DOHH2 (cell line): Measurements from ENCODE around the gene FOXI1.

ENCODE experiments used
- H3F3A ChIP-seq: fragments of 200-600 bp; sonication (generic), shearing (Covaris generic); 2 replicates; pipeline ENCODE4 v1.6.0; 2016; ENCODE audit warnings: antibody characterized with exemption, mild to moderate bottlenecking; ENCODE audit not compliant: control insufficient read depth, insufficient read depth
- H3K27ac ChIP-seq: fragments of 200-600 bp; sonication (generic); 2 replicates; pipeline ENCODE4 v1.5.1; 2014; ENCODE audit warnings: low read depth, mild to moderate bottlenecking, low read length, moderate library complexity
- H3K27me3 ChIP-seq: fragments of 200-600 bp; sonication (generic); 2 replicates; pipeline ENCODE4 v1.6.1; 2014; ENCODE audit warnings: mild to moderate bottlenecking, low read length, mixed read lengths; ENCODE audit not compliant: control insufficient read depth
- H3K36me3 ChIP-seq: fragments of 200-600 bp; sonication (generic); 2 replicates; pipeline ENCODE4 v1.6.1; 2014; ENCODE audit warnings: mild to moderate bottlenecking, low read length, moderate library complexity, mixed read lengths; ENCODE audit not compliant: control insufficient read depth
- H3K4me1 ChIP-seq: fragments of 200-600 bp; sonication (generic); 2 replicates; pipeline ENCODE4 v1.6.1; 2014; ENCODE audit warnings: mild to moderate bottlenecking, low read length, mixed read lengths; ENCODE audit not compliant: control insufficient read depth
- H3K4me2 ChIP-seq: fragments of 200-600 bp; sonication (generic); 2 replicates; pipeline ENCODE4 v1.6.0; 2014; ENCODE audit warnings: mild to moderate bottlenecking, low read length, moderate library complexity
- H3K4me3 ChIP-seq: fragments of 200-600 bp; sonication (generic); 2 replicates; pipeline ENCODE4 v1.5.1; 2014; ENCODE audit warnings: mild to moderate bottlenecking, low read length, mixed read lengths
- H3K79me2 ChIP-seq: fragments of 200-600 bp; sonication (generic); 2 replicates; pipeline ENCODE4 v1.6.1; 2014; ENCODE audit warnings: mild to moderate bottlenecking, low read length, mixed read lengths; ENCODE audit not compliant: control insufficient read depth
- H3K9me2 ChIP-seq: fragments of 200-600 bp; sonication (generic); replicated peaks from 2 replicates; pipeline ENCODE4 v1.6.1; 2014; ENCODE audit warnings: mild to moderate bottlenecking, low read length, mixed read lengths; ENCODE audit not compliant: control insufficient read depth
- H3K9me3 ChIP-seq: fragments of 200-600 bp; sonication (generic); 2 replicates; pipeline ENCODE4 v1.6.1; 2014; ENCODE audit warnings: antibody characterized with exemption, low read length, mixed read lengths; ENCODE audit not compliant: control insufficient read depth, insufficient read depth
- H4K20me1 ChIP-seq: fragments of 200-600 bp; sonication (generic); 2 replicates; pipeline ENCODE4 v1.6.0; 2014; ENCODE audit warnings: low read depth, mild to moderate bottlenecking, antibody characterized with exemption, low read length, moderate library complexity; ENCODE audit not compliant: control insufficient read depth, insufficient read depth
- EZH2phosphoT487 ChIP-seq: fragments of 200-600 bp; sonication (generic); IDR thresholded peaks from 2 replicates; pipeline ENCODE4 v1.6.1; 2017; ENCODE audit warnings: borderline replicate concordance, mild to moderate bottlenecking, antibody characterized with exemption, low read length, moderate library complexity, mixed read lengths
- TF ChIP-seq, protein P1 (sequence below): fragments of 200-600 bp; sonication (generic); IDR thresholded peaks from one replicate; pipeline ENCODE4 v1.5.1; 2014; ENCODE audit warnings: antibody characterized with exemption, mild to moderate bottlenecking, low read depth, low read length; ENCODE audit not compliant: poor library complexity, severe bottlenecking

Gene FOXI1

DNA sequence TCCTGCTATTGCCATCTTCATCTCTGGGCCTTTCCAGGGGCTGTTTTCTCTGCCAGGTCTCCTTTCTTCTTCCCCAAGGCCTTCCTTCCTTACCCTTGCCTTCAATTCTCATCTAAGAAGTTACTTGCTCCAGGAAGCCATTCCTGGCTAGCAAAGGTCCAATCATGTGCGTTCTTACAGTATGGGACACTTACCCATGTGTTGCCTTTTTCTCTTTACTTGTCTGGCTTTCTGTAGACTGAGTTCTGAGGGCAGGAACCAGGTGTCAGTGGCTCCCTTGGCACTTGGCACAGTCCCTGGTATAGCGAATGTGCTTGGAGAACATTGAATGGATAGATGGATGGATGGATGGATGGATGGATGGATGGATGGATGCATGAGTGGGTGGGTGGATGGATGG lies 10.2 kb downstream of the FOXI1 start:
- Histone ChIP-seq H3K36me3 (no peaks in the 10 kb centered on the region), H3K27ac (no peak overlapping the region), H3K4me3 (no peak overlapping the region), H3K4me1 (no peaks in the 10 kb centered on the region), H3K4me2 (no peak overlapping the region), H3F3A (no peaks in the 10 kb centered on the region), H3K9me2 (no peaks in the 10 kb centered on the region), H3K9me3 (no peaks in the 10 kb centered on the region), H3K27me3 (no peaks in the 10 kb centered on the region), H4K20me1 (no peaks in the 10 kb centered on the region), H3K79me2 (no peaks in the 10 kb centered on the region)
- TF ChIP-seq EZH2phosphoT487: no peak
- TF ChIP-seq, protein P1, sequence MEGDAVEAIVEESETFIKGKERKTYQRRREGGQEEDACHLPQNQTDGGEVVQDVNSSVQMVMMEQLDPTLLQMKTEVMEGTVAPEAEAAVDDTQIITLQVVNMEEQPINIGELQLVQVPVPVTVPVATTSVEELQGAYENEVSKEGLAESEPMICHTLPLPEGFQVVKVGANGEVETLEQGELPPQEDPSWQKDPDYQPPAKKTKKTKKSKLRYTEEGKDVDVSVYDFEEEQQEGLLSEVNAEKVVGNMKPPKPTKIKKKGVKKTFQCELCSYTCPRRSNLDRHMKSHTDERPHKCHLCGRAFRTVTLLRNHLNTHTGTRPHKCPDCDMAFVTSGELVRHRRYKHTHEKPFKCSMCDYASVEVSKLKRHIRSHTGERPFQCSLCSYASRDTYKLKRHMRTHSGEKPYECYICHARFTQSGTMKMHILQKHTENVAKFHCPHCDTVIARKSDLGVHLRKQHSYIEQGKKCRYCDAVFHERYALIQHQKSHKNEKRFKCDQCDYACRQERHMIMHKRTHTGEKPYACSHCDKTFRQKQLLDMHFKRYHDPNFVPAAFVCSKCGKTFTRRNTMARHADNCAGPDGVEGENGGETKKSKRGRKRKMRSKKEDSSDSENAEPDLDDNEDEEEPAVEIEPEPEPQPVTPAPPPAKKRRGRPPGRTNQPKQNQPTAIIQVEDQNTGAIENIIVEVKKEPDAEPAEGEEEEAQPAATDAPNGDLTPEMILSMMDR: no peak

GRCh38 chr5:170117736-170118135 lies 12.0 kb downstream of the FOXI1 start:
- Histone ChIP-seq H3K9me3 (no peaks in the 10 kb centered on the region), H3F3A (no peaks in the 10 kb centered on the region), H3K27ac (no peak overlapping the region), H3K4me1 (no peaks in the 10 kb centered on the region), H3K36me3 (no peaks in the 10 kb centered on the region), H3K27me3 (0 out of 2 replicates have a peak, but pooled peaks cover 4% of the 10 kb centered on the region), H3K79me2 (no peaks in the 10 kb centered on the region), H4K20me1 (no peaks in the 10 kb centered on the region), H3K4me2 (no peak overlapping the region), H3K4me3 (no peak overlapping the region), H3K9me2 (no peaks in the 10 kb centered on the region)
- TF ChIP-seq EZH2phosphoT487: no peak
- TF ChIP-seq, protein P1: no peak

- no peak for TF ChIP-seq EZH2phosphoT487
- TF ChIP-seq, protein P1: no peak
- Histone ChIP-seq H3F3A (no peaks in the 10 kb centered on the region), H3K4me2 (no peak overlapping the region), H3K9me3 (no peaks in the 10 kb centered on the region), H3K27me3 (peaks cover 12% of the 10 kb centered on the region), H3K27ac (no peak overlapping the region), H3K79me2 (no peaks in the 10 kb centered on the region), H3K36me3 (no peaks in the 10 kb centered on the region), H3K4me1 (no peaks in the 10 kb centered on the region), H4K20me1 (no peaks in the 10 kb centered on the region), H3K9me2 (no peaks in the 10 kb centered on the region), H3K4me3 (no peak overlapping the region)
Measured at GRCh38 chr5:170120576-170120975, 14.9 kb downstream of the FOXI1 start.

- Histone ChIP-seq H3K4me2 (no peak overlapping the region), H3K9me3 (no peaks in the 10 kb centered on the region; the same call in 1 of the 2 replicates)
Measured at GRCh38 chr5:170121321-170121720, 15.6 kb downstream of the FOXI1 start.

More at GRCh38 chr5:170121321-170121720, 15.6 kb downstream of the FOXI1 start:
- no peaks in the 10 kb centered on the region for H4K20me1 ChIP-seq
- H3K4me1 ChIP-seq: no peaks in the 10 kb centered on the region
- H3K27ac ChIP-seq: no peak overlapping the region
- TF ChIP-seq, protein P1: no peak
- no peak for TF ChIP-seq EZH2phosphoT487
- no peaks in the 10 kb centered on the region for H3F3A ChIP-seq
- H3K27me3 ChIP-seq: peaks cover 14% of the 10 kb centered on the region
- H3K36me3 ChIP-seq: no peaks in the 10 kb centered on the region
- no peaks in the 10 kb centered on the region for H3K9me2 ChIP-seq
- H3K79me2 ChIP-seq: no peaks in the 10 kb centered on the region
- H3K4me3 ChIP-seq: no peak overlapping the region
